Neural progenitor cell (in vitro differentiated cells): ENCODE data around the gene ILF3.
"Not testable (repeated sequence)": the region's sequence is repeated elsewhere in the genome, so short reads cannot be mapped to it uniquely, and the experiment has no call there.

Experiments used
- CTCF ChIP-seq: fragments of 200-600 bp; sonication (generic); IDR thresholded peaks from 2 replicates; pipeline ENCODE4 v1.5.1; 2017; ENCODE audit warnings: antibody characterized with exemption, mild to moderate bottlenecking
- EZH2 ChIP-seq: fragments of 200-600 bp; sonication (generic); IDR thresholded peaks from 2 replicates; pipeline ENCODE4 v1.6.1; 2017; ENCODE audit warnings: antibody characterized with exemption, mild to moderate bottlenecking, moderate library complexity
- EZH2phosphoT487 ChIP-seq: fragments of 200-600 bp; sonication (generic); IDR thresholded peaks from 2 replicates; pipeline ENCODE4 v1.6.1; 2017; ENCODE audit warnings: antibody characterized with exemption

GRCh38 chr19:10675214-10675613 is 21.1 kb downstream of the ILF3 start:
- not testable (repeated sequence) for TF ChIP-seq CTCF, EZH2phosphoT487, EZH2
